H1 (cell line): ENCODE results near the gene MAML3. TPM values are rescaled to one million over a fixed set of nuclear protein-coding genes. Genes with fewer than 3 reads are reported as not detected.

Experiments
- CTCF ChIA-PET: fragments of 300-600 bp; sonication (Branson Sonifier 250); formaldehyde crosslinking; loops from one replicate; lab custom pipeline; 2021; ENCODE audit not compliant: partially characterized antibody; lab: Charles Lee
- POLR2A ChIA-PET: fragments of 300-600 bp; sonication (Branson Sonifier 250); formaldehyde crosslinking; loops from one replicate; lab custom pipeline; 2021; ENCODE audit warnings: inconsistent platforms; ENCODE audit not compliant: partially characterized antibody; lab: Charles Lee
- DNase-seq, 2 experiments: peaks; one replicate each; pipeline versions ENCODE4 v3.0.0 to v3.0.0-alpha.2; 2010 to 2022; ENCODE audit warnings: low spot score in 2 of 2, low read depth in 1 of 2, mixed read lengths in 1 of 2
- FAIRE-seq: peaks from 2 replicates; lab custom pipeline; 2011; peaks lifted over from hg19 to GRCh38; lab: Jason Lieb, UNC
- H2AFZ ChIP-seq: 2 replicates; pipeline ENCODE4 v1.8.1; 2012; ENCODE audit warnings: low read length, inconsistent platforms
- H2AK5ac ChIP-seq: 2 replicates; pipeline ENCODE4 v1.6.1; 2013; ENCODE audit warnings: low read depth, low read length
- H2BK120ac ChIP-seq: replicated peaks from 2 replicates; pipeline ENCODE3; 2013; ENCODE audit warnings: low read depth, low read length, inconsistent platforms
- H2BK12ac ChIP-seq: 2 replicates; pipeline ENCODE4 v1.6.1; 2013; ENCODE audit warnings: low read depth, low read length
- H2BK15ac ChIP-seq: 2 replicates; pipeline ENCODE4 v1.6.1; 2013; ENCODE audit warnings: low read length
- H2BK20ac ChIP-seq: 2 replicates; pipeline ENCODE4 v1.6.1; 2013; ENCODE audit warnings: low read length
- H2BK5ac ChIP-seq: 2 replicates; pipeline ENCODE4 v1.6.1; 2013; ENCODE audit warnings: low read depth, low read length
- H3K14ac ChIP-seq: 2 replicates; pipeline ENCODE4 v1.6.1; 2013; ENCODE audit warnings: inconsistent platforms; ENCODE audit not compliant: insufficient read length
- H3K18ac ChIP-seq: 2 replicates; pipeline ENCODE4 v1.6.1; 2013; ENCODE audit warnings: low read length; ENCODE audit errors: extremely low read depth
- H3K23ac ChIP-seq: 2 replicates; pipeline ENCODE4 v1.6.1; 2013; ENCODE audit warnings: inconsistent platforms; ENCODE audit not compliant: insufficient read length
- H3K23me2 ChIP-seq: 2 replicates; pipeline ENCODE4 v1.6.1; 2013; ENCODE audit warnings: low read depth, low read length
- H3K27ac ChIP-seq: 2 replicates; pipeline ENCODE4 v1.6.1; 2011; ENCODE audit warnings: low read depth, low read length, inconsistent platforms
- H3K27me3 ChIP-seq, 4 experiments: replicated peaks in 1 of 4; 1 replicate in 1 of 4; 2 replicates in 3 of 4; pipeline versions ENCODE4 v1.6.1 to v1.8.1; 2011 to 2013; ENCODE audit warnings: low read length in 3 of 4, mild to moderate bottlenecking in 3 of 4, inconsistent platforms in 2 of 4, mixed read lengths in 2 of 4, moderate library complexity in 1 of 4; ENCODE audit not compliant: control insufficient read depth in 3 of 4, insufficient read depth in 3 of 4; ENCODE audit errors: extremely low read depth in 1 of 4
- H3K36me3 ChIP-seq, 4 experiments: 2 replicates each; pipeline versions ENCODE4 v1.6.1 to v1.8.1; 2011 to 2013; ENCODE audit warnings: mild to moderate bottlenecking in 4 of 4, low read length in 3 of 4, moderate library complexity in 2 of 4, control low read depth in 1 of 4, inconsistent platforms in 1 of 4; ENCODE audit not compliant: insufficient read depth in 4 of 4, control insufficient read depth in 2 of 4
- H3K4ac ChIP-seq: replicated peaks from 2 replicates; pipeline ENCODE3; 2013; ENCODE audit warnings: low read length, low read depth, mixed read lengths, inconsistent platforms; ENCODE audit not compliant: insufficient read length
- H3K4me1 ChIP-seq, 4 experiments: replicated peaks in 1 of 4; 1 replicate in 1 of 4; 2 replicates in 3 of 4; pipeline versions ENCODE4 v1.6.1 to v1.8.1; 2011 to 2013; ENCODE audit warnings: low read length in 3 of 4, inconsistent platforms in 2 of 4, mixed read lengths in 1 of 4; ENCODE audit not compliant: insufficient read depth in 4 of 4, control insufficient read depth in 3 of 4
- H3K4me2 ChIP-seq, 2 experiments: 2 replicates each; pipeline versions ENCODE4 v1.6.1 to v1.8.1; 2011 to 2013; ENCODE audit warnings: low read depth in 2 of 2, low read length in 2 of 2, control low read depth in 1 of 2, inconsistent platforms in 1 of 2, mild to moderate bottlenecking in 1 of 2; ENCODE audit not compliant: insufficient read depth in 1 of 2
- H3K4me3 ChIP-seq, 4 experiments: fragments of 200-600, 300-600 bp in 1 of 4; sonication (generic), shearing (Covaris generic), sonication (Bioruptor Twin) in 1 of 4; 2 replicates each; pipeline versions ENCODE4 v1.5.1 to v1.8.1; 2011 to 2016; ENCODE audit warnings: low read length in 4 of 4, low read depth in 3 of 4, control low read depth in 2 of 4, inconsistent platforms in 2 of 4, mild to moderate bottlenecking in 2 of 4, mixed read lengths in 1 of 4, moderate library complexity in 1 of 4; ENCODE audit not compliant: insufficient read depth in 2 of 4; ENCODE audit errors: extremely low read depth in 1 of 4
- H3K56ac ChIP-seq: replicated peaks from 2 replicates; pipeline ENCODE3; 2013; ENCODE audit warnings: low read depth, mild to moderate bottlenecking, mixed read lengths, low read length, inconsistent platforms; ENCODE audit not compliant: insufficient read length
- H3K79me1 ChIP-seq: 2 replicates; pipeline ENCODE4 v1.6.1; 2013; ENCODE audit warnings: low read depth, low read length, control low read depth
- H3K79me2 ChIP-seq, 2 experiments: 2 replicates each; pipeline versions ENCODE4 v1.6.1 to v1.8.1; 2012 to 2013; ENCODE audit warnings: low read length in 2 of 2, mild to moderate bottlenecking in 2 of 2, inconsistent platforms in 1 of 2; ENCODE audit not compliant: insufficient read depth in 2 of 2, control insufficient read depth in 1 of 2
- H3K9ac ChIP-seq, 4 experiments: replicated peaks in 1 of 4; 1 replicate in 1 of 4; 2 replicates in 3 of 4; pipeline versions ENCODE4 v1.6.1 to v1.8.1; 2011 to 2013; ENCODE audit warnings: low read depth in 3 of 4, low read length in 3 of 4, control low read depth in 2 of 4, mild to moderate bottlenecking in 2 of 4, moderate library complexity in 2 of 4, inconsistent platforms in 1 of 4; ENCODE audit errors: extremely low read depth in 1 of 4
- H3K9me3 ChIP-seq, 2 experiments: 2 replicates each; pipeline versions ENCODE4 v1.6.1 to v1.8.1; 2012 to 2013; ENCODE audit warnings: mild to moderate bottlenecking in 2 of 2, moderate library complexity in 2 of 2, control low read depth in 1 of 2, inconsistent platforms in 1 of 2, low read depth in 1 of 2, low read length in 1 of 2, mixed read lengths in 1 of 2; ENCODE audit not compliant: insufficient read depth in 2 of 2
- H4K20me1 ChIP-seq, 2 experiments: replicated peaks in 1 of 2; 2 replicates each; pipeline versions ENCODE3 to v1.8.1; 2011 to 2013; ENCODE audit warnings: inconsistent platforms in 2 of 2, low read length in 2 of 2, mild to moderate bottlenecking in 1 of 2; ENCODE audit not compliant: insufficient read depth in 2 of 2, control insufficient read depth in 1 of 2
- H4K5ac ChIP-seq: 2 replicates; pipeline ENCODE4 v1.6.1; 2013; ENCODE audit warnings: low read length, low read depth, mixed read lengths, inconsistent platforms; ENCODE audit not compliant: insufficient read length
- H4K8ac ChIP-seq: 2 replicates; pipeline ENCODE4 v1.8.0; 2013; ENCODE audit warnings: mild to moderate bottlenecking, moderate library complexity, low read length, inconsistent platforms; ENCODE audit not compliant: insufficient read depth; ENCODE audit errors: extremely low read depth
- H4K91ac ChIP-seq: replicated peaks from 2 replicates; pipeline ENCODE3; 2013; ENCODE audit warnings: low read length, mixed read lengths, inconsistent platforms; ENCODE audit not compliant: insufficient read length
- RNF2 ChIP-seq: fragments of 200-900, 300-1000 bp; sonication (generic); IDR thresholded peaks from 2 replicates; pipeline ENCODE4 v1.7.1; 2016; ENCODE audit warnings: borderline replicate concordance, low read depth, mild to moderate bottlenecking, antibody characterized with exemption, low read length; ENCODE audit not compliant: poor library complexity, severe bottlenecking; ENCODE audit errors: missing control alignments
- USF2 ChIP-seq: IDR thresholded peaks from 2 replicates; pipeline ENCODE4 v1.6.1; 2011; ENCODE audit warnings: low read length, improper control_type of control experiment
- WGBS, 2 experiments: shearing (Covaris generic) in 1 of 2; methylation state at CpG; one replicate each; pipeline versions ENCODE4 v1.1.6 to v1.1.7; 2013 to 2015; ENCODE audit warnings: low lambda C conversion rate in 2 of 2, mixed read lengths in 2 of 2, inconsistent platforms in 1 of 2, low coverage in 1 of 2, missing lambda C conversion rate in 1 of 2; ENCODE audit not compliant: insufficient replicate concordance in 2 of 2, insufficient coverage in 1 of 2, insufficient read length in 1 of 2; ENCODE audit errors: extremely low coverage in 1 of 2, missing lambda C conversion rate in 1 of 2; 5-methylcytosine and 5-hydroxymethylcytosine counted together
- polyA plus RNA-seq, 7 experiments: library from polyadenylated mRNA; depleted of rRNA in 3 of 7; stranded (reverse) in 5 of 7; unstranded in 2 of 7; fragments of >200 nt in 5 of 7; fragments of 200-250 nt in 2 of 7; gene quantifications; 1 replicate in 5 of 7; 2 replicates in 1 of 7; 4 replicates in 1 of 7; pipeline versions ENCODE4 v1.2.1 to v1.2.3, GENCODE V29; 2011 to 2013; ENCODE audit warnings: missing spikeins in 2 of 7, mixed read lengths in 2 of 7
- total RNA-seq: library from RNA; stranded (reverse); fragmentation: NEBNext Ultra II Directional; extraction: Animal tissue kit (Norgen Biotek cat#: 25700); gene quantifications from 2 replicates; pipeline ENCODE4 v1.2.1, GENCODE V29; 2021

The MAML3 gene
- total and polyA plus RNA-seq, 2 of the 8 experiments (the other 6 are each of a cell fraction or from before 2014, with no cell fraction given), result 2.1 to 5.7 TPM

GRCh38 chr4:139682309-139682708 lies 471.7 kb downstream of the MAML3 start:
- Histone ChIP-seq H3K4me2 (no peak overlapping the region), H3K9ac (no peak overlapping the region), H3K18ac (no peak overlapping the region), H4K91ac (no peak overlapping the region), H4K8ac (no peak overlapping the region), H2AK5ac (no peak overlapping the region), H4K5ac (no peak overlapping the region), H3K79me2 (no peaks in the 10 kb centered on the region), H4K20me1 (no peaks in the 10 kb centered on the region), H3K4me3 (no peak overlapping the region), H3K23me2 (no peaks in the 10 kb centered on the region), H2BK12ac (no peak overlapping the region), H2BK15ac (no peak overlapping the region), H3K56ac (no peak overlapping the region), H3K79me1 (no peaks in the 10 kb centered on the region), H3K9me3 (no peaks in the 10 kb centered on the region), H3K23ac (no peak overlapping the region), H2BK120ac (no peak overlapping the region), H3K36me3 (no peaks in the 10 kb centered on the region), H2AFZ (no peak overlapping the region), H3K27ac (no peak overlapping the region), H3K4me1 (no peaks in the 10 kb centered on the region), H3K4ac (no peak overlapping the region), H2BK5ac (no peak overlapping the region), H3K27me3 (no peaks in the 10 kb centered on the region), H2BK20ac (no peak overlapping the region), H3K14ac (no peak overlapping the region)
- POLR2A ChIA-PET, result interaction anchor here (0.6 to 0.7 kb wide), 2 partner anchors 14 to 369 kb away, joined by 3 read pairs; no protein-coding TSS in a partner anchor
- 94% methylated on average over 2 of the region's 2 CpGs; no CpG with 5 or more reads in 1 of the 2 experiments for WGBS, 2 experiments
- no peak for FAIRE-seq
- CTCF ChIA-PET, result interaction anchor here (0.7 to 3.9 kb wide), 7 partner anchors 10 to 62 kb away, joined by 3 to 25 read pairs (median 3); no protein-coding TSS in a partner anchor
- DNase-seq, result no peak
- TF ChIP-seq USF2 (no peak), RNF2 (no peak)
- TF ChIP-seq, all 59 proteins: peak for 0
